Sigmoid colon (tissue), 7 donors: ENCODE measurements around the gene TMEM30A. TPM values are rescaled to one million over a fixed set of nuclear protein-coding genes. Genes with fewer than 3 reads are reported as not detected.

Source experiments
- DNase-seq: peaks from one replicate; pipeline ENCODE4 v3.0.0-alpha.2; 2019
- H3K27ac ChIP-seq, 4 donors: fragments of 200-600 bp; sonication (generic); one replicate each; pipeline ENCODE4 v1.5.1; 2016 to 2019; ENCODE audit warnings: mild to moderate bottlenecking in 1 of 4
- H3K27me3 ChIP-seq, 3 donors: fragments of 200-600 bp; sonication (generic); one replicate each; pipeline ENCODE4 v1.5.1; 2019; ENCODE audit warnings: mild to moderate bottlenecking in 1 of 3
- H3K36me3 ChIP-seq, 4 donors: fragments of 200-600 bp; sonication (generic); one replicate each; pipeline ENCODE4 v1.5.1; 2016 to 2019
- H3K4me1 ChIP-seq, 4 donors: fragments of 200-600 bp; sonication (generic); one replicate each; pipeline ENCODE4 v1.5.1; 2017 to 2019
- H3K4me3 ChIP-seq, 4 donors: fragments of 200-600 bp; sonication (generic); one replicate each; pipeline ENCODE4 v1.5.1; 2017 to 2019; ENCODE audit warnings: mild to moderate bottlenecking in 2 of 4, moderate library complexity in 1 of 4
- H3K9me3 ChIP-seq, 4 donors: fragments of 200-600 bp in 3 of 4; sonication (generic) in 3 of 4; one replicate each; pipeline versions ENCODE4 v1.5.1 to v1.6.1; 2013 to 2019
- EP300 ChIP-seq, 4 donors: sonication (generic); formaldehyde crosslinking; IDR thresholded peaks; one replicate each; pipeline ENCODE4 v1.6.1; 2017; ENCODE audit warnings: antibody characterized with exemption in 4 of 4
- POLR2A ChIP-seq, 2 donors: fragments of 450-650 bp; IDR thresholded peaks; one replicate each; pipeline ENCODE4 v1.6.1; 2016; ENCODE audit warnings: antibody characterized with exemption in 2 of 2, mild to moderate bottlenecking in 2 of 2, moderate library complexity in 2 of 2
- POLR2AphosphoS5 ChIP-seq, 4 donors: sonication (generic); formaldehyde crosslinking; IDR thresholded peaks; one replicate each; pipeline ENCODE4 v1.6.1; 2017; ENCODE audit warnings: antibody characterized with exemption in 4 of 4
- WGBS, 2 donors: extraction: QIAGEN DNeasy Blood & Tissue Kit; methylation state at CpG; one replicate each; pipeline ENCODE4 v1.1.7; 2013; 5-methylcytosine and 5-hydroxymethylcytosine counted together
- intact Hi-C: fragments of 100-400 bp; cut with DNase I; formaldehyde crosslinking; loops from one replicate; pipeline ENCODE4 v1.15.1; 2023
- polyA plus RNA-seq, 3 donors: library from polyadenylated mRNA; stranded (reverse); fragments of 200-250 nt; gene quantifications; one replicate each; pipeline ENCODE4 v1.2.3, GENCODE V29; 2013
- total RNA-seq, 4 donors: library from RNA; depleted of rRNA; stranded (reverse); fragments of >200 nt; gene quantifications; one replicate each; pipeline ENCODE4 v1.1.0, GENCODE V29; 2016
- TF ChIP-seq, protein P1 (sequence below), 4 experiments: fragments of 450-650 bp in 3 of 4; fragments of 200-600 bp in 1 of 4; IDR thresholded peaks; one replicate each; pipeline ENCODE4 v1.5.1; 2016 to 2019; ENCODE audit warnings: antibody characterized with exemption in 4 of 4, mild to moderate bottlenecking in 3 of 4, moderate library complexity in 2 of 4
- donor health status: healthy with polysubstance abuse.
- donor health status: Bipolar disorder and iron deficiency.
- donor health status: healthy.

TMEM30A gene
- total and polyA plus RNA-seq, 7 donors = 10.8 to 95.6 (median 69.5) TPM

DNA sequence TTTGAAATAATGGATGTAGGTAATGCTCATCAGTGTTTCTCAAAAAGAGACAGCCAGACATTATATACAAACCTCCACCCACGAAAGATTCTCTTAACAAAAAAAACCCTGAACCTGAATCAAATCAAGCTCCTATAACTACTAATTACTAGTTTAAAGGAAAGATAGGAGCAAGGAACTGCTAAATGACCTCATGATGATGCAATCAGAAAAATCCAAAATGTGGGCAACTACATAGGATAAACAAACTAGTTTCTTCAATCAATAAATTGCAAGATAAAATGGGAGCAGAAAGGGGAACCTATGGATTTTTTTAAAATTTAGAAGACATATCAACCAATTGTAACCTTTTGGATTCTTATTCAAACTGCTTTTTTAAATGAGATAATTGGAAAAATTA, 43.2 kb upstream of the TMEM30A start:
- TF ChIP-seq POLR2A (IDR thresholded peaks at IDR 0.05) (no peak), EP300 (IDR thresholded peaks at IDR 0.05) (no peak), POLR2AphosphoS5 (IDR thresholded peaks at IDR 0.05) (no peak)
- TF ChIP-seq, protein P1, sequence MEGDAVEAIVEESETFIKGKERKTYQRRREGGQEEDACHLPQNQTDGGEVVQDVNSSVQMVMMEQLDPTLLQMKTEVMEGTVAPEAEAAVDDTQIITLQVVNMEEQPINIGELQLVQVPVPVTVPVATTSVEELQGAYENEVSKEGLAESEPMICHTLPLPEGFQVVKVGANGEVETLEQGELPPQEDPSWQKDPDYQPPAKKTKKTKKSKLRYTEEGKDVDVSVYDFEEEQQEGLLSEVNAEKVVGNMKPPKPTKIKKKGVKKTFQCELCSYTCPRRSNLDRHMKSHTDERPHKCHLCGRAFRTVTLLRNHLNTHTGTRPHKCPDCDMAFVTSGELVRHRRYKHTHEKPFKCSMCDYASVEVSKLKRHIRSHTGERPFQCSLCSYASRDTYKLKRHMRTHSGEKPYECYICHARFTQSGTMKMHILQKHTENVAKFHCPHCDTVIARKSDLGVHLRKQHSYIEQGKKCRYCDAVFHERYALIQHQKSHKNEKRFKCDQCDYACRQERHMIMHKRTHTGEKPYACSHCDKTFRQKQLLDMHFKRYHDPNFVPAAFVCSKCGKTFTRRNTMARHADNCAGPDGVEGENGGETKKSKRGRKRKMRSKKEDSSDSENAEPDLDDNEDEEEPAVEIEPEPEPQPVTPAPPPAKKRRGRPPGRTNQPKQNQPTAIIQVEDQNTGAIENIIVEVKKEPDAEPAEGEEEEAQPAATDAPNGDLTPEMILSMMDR (IDR thresholded peaks at IDR 0.05) = no peak
- no peaks in the 10 kb centered on the region for H3K4me1 ChIP-seq
- intact Hi-C loops = no loop called here
- H3K9me3 ChIP-seq = no peaks in the 10 kb centered on the region
- H3K27ac ChIP-seq = no peak overlapping the region
- no peaks in the 10 kb centered on the region for H3K27me3 ChIP-seq
- no peak overlapping the region for H3K4me3 ChIP-seq
- no peak for DNase-seq
- WGBS, 2 donors = 83 to 91% methylated on average over 1 of the region's 1 CpG
- no peaks in the 10 kb centered on the region for H3K36me3 ChIP-seq

DNA sequence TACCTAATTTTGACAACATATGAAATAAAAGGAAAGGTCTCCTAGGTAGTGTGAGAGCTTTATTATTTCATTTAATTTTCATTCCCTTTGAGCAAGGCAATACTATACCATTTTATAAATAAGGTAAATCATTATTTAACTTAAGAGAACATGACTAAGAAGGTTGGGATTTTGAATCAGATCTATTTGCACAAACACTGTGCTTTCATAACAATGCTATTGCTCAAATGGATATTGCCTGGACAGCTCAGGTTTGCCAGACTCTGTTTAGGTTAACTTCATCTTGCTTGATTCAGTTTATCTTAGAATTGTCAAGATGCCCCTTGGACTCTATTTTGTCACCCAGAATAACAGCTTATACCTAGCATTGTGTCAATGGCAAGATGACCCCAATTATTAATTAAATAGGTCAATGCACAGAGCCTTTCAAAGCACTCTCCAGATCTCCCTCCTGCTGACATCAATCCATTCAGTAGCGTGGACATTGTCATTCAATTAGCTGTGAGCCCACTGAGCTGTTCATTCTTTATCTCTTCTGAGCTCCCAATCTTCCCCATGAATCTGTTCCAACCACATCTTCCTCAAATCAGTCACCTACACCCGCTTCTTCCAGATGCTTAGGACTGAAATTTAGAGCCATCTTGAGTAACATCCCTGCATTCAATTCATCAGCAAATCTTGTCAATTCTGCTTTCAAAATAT, 42.1 kb upstream of the TMEM30A start:
- no peaks in the 10 kb centered on the region for H3K36me3 ChIP-seq
- intact Hi-C loops = no loop called here
- H3K27me3 ChIP-seq = no peaks in the 10 kb centered on the region
- TF ChIP-seq, protein P1 (IDR thresholded peaks at IDR 0.05) = no peak
- no peak for TF ChIP-seq POLR2AphosphoS5 (IDR thresholded peaks at IDR 0.05)
- TF ChIP-seq POLR2A (IDR thresholded peaks at IDR 0.05) = no peak
- TF ChIP-seq EP300 (IDR thresholded peaks at IDR 0.05) = no peak
- no peaks in the 10 kb centered on the region for H3K9me3 ChIP-seq
- WGBS, 2 donors = 82% methylated on average over 2 of the region's 2 CpGs
- no peak overlapping the region for H3K27ac ChIP-seq
- H3K4me1 ChIP-seq = no peaks in the 10 kb centered on the region
- H3K4me3 ChIP-seq = no peak overlapping the region
- no peak for DNase-seq

DNA sequence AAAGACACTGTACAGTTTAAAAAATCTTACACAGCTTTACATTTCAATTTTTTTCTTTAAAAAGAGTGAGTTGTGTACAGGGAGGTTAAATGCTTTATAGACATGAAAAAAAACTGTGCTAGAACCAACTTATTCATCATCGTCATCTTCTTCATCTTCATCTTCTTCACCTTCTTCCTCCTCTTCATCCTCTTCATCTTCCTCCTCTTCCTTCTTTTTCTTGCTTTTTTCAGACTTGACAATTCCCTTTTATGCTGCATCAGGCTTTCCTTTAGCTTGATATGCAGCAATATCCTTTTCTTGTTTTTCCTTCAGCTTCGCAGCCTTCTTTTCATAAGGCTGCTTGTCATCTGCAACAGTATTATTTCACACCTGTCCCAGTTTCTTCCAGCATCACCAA, 34.3 kb upstream of the TMEM30A start:
- Histone ChIP-seq H3K4me3 (no peak overlapping the region), H3K36me3 (no peaks in the 10 kb centered on the region), H3K9me3 (no peaks in the 10 kb centered on the region), H3K27me3 (no peaks in the 10 kb centered on the region), H3K27ac (no peak overlapping the region), H3K4me1 (peaks cover 0 to 11% (median 9%) of the 10 kb centered on the region in 4 donors)
- no peak for TF ChIP-seq POLR2AphosphoS5 (IDR thresholded peaks at IDR 0.05)
- TF ChIP-seq, protein P1 (IDR thresholded peaks at IDR 0.05) = no peak
- TF ChIP-seq EP300 (IDR thresholded peaks at IDR 0.05) = no peak
- TF ChIP-seq POLR2A (IDR thresholded peaks at IDR 0.05) = no peak
- DNase-seq = no peak
- intact Hi-C loops = no loop called here
- 46 to 78% methylated on average over 2 of the region's 2 CpGs for WGBS, 2 donors

- TF ChIP-seq EP300 (IDR thresholded peaks at IDR 0.05) = no peak
- no peak for TF ChIP-seq POLR2A (IDR thresholded peaks at IDR 0.05)
- TF ChIP-seq, protein P1 (IDR thresholded peaks at IDR 0.05) = no peak
- TF ChIP-seq POLR2AphosphoS5 (IDR thresholded peaks at IDR 0.05) = no peak
- intact Hi-C loops = no loop called here
- H3K4me3 ChIP-seq = no peak overlapping the region
- H3K9me3 ChIP-seq = no peaks in the 10 kb centered on the region
- WGBS, 2 donors = 72 to 80% methylated on average over 4 of the region's 4 CpGs
- H3K27ac ChIP-seq = peak overlapping the region in 2 of 4 donors; percentile 7 to 19
- no peak for DNase-seq
- peaks cover 0 to 11% (median 9%) of the 10 kb centered on the region in 4 donors for H3K4me1 ChIP-seq
- no peaks in the 10 kb centered on the region for H3K27me3 ChIP-seq
- no peaks in the 10 kb centered on the region for H3K36me3 ChIP-seq
Observed at GRCh38 chr6:75317503-75318206, 33.1 kb upstream of the TMEM30A start.
